GM12878 (cell line): ENCODE measurements around the gene TMC4. TPM values are rescaled to one million over a fixed set of nuclear protein-coding genes. Genes with fewer than 3 reads are reported as not detected.

Experiments used
- ATAC-seq: fragments of 200-7000 bp; cut with Tn5 transposase; 3 replicates; pipeline ENCODE4 v1.9.1; 2020; ENCODE audit warnings: mild to moderate bottlenecking, moderate library complexity
- BruUV-seq: library from RNA; stranded (reverse); fragments of 400-500 nt; replicated peaks from 2 replicates; lab custom pipeline; 2021; lab: Mats Ljungman, UMichigan
- CTCF ChIA-PET: fragments of 300-600 bp; sonication (Branson Sonifier 250); formaldehyde crosslinking; extraction: SDS; loops from one replicate; lab custom pipeline; 2021; ENCODE audit warnings: inconsistent platforms; lab: Yijun Ruan, JAX
- POLR2A ChIA-PET: fragments of 350-600 bp; formaldehyde crosslinking; extraction: SDS; loops from one replicate; lab custom pipeline; 2021; ENCODE audit warnings: inconsistent platforms; lab: Charles Lee
- RAD21 ChIA-PET: fragments of 300-600 bp; sonication (Branson Sonifier 250); formaldehyde crosslinking; loops from one replicate; lab custom pipeline; 2023; ENCODE audit warnings: antibody characterized with exemption; ENCODE audit not compliant: unreplicated experiment; lab: Charles Lee
- SMC1A ChIA-PET: fragments of 300-600 bp; sonication (Branson Sonifier 250); formaldehyde crosslinking; loops from one replicate; lab custom pipeline; 2023; ENCODE audit not compliant: unreplicated experiment, uncharacterized antibody; lab: Charles Lee
- DNase-seq: peaks from one replicate; pipeline ENCODE4 v3.0.0-alpha.2; 2011; ENCODE audit warnings: low read depth, low spot score
- FAIRE-seq: peaks from 3 replicates; lab custom pipeline; 2011; peaks lifted over from hg19 to GRCh38; lab: Jason Lieb, UNC
- H2AFZ ChIP-seq: 2 replicates; pipeline ENCODE4 v1.6.0; 2011; ENCODE audit warnings: low read depth, low read length, control low read depth; ENCODE audit not compliant: control insufficient read depth
- H3K27ac ChIP-seq: 2 replicates; pipeline ENCODE4 v1.5.1; 2011; ENCODE audit warnings: control low read depth; ENCODE audit not compliant: control insufficient read depth, insufficient read depth
- H3K27me3 ChIP-seq, 2 experiments: replicated peaks in 1 of 2; 2 replicates each; pipeline versions ENCODE4 v1.6.0 to v1.6.1; 2011; ENCODE audit warnings: low read length in 1 of 2; ENCODE audit not compliant: control insufficient read depth in 2 of 2, insufficient read depth in 2 of 2
- H3K36me3 ChIP-seq, 2 experiments: 2 replicates each; pipeline ENCODE4 v1.5.1; 2011; ENCODE audit warnings: low read length in 1 of 2; ENCODE audit not compliant: control insufficient read depth in 2 of 2, insufficient read depth in 2 of 2
- H3K4me1 ChIP-seq: 2 replicates; pipeline ENCODE4 v1.6.1; 2011; ENCODE audit warnings: mild to moderate bottlenecking, low read length, moderate library complexity, mixed read lengths; ENCODE audit not compliant: control insufficient read depth, insufficient read depth
- H3K4me2 ChIP-seq: 2 replicates; pipeline ENCODE4 v1.6.0; 2011; ENCODE audit warnings: control low read depth; ENCODE audit not compliant: control insufficient read depth, insufficient read depth
- H3K4me3 ChIP-seq: fragments of 200-600 bp; sonication (generic); 2 replicates; pipeline ENCODE4 v1.5.1; 2016
- H3K79me2 ChIP-seq: 2 replicates; pipeline ENCODE4 v1.6.0; 2011; ENCODE audit warnings: low read length; ENCODE audit not compliant: control insufficient read depth, insufficient read depth
- H3K9ac ChIP-seq: 2 replicates; pipeline ENCODE4 v1.8.0; 2011; ENCODE audit warnings: low read length, control low read depth, mixed read lengths; ENCODE audit not compliant: control insufficient read depth, insufficient read depth
- H3K9me3 ChIP-seq: replicated peaks from 3 replicates; pipeline ENCODE4 v1.5.1; 2011; ENCODE audit warnings: mild to moderate bottlenecking, low read length; ENCODE audit not compliant: control insufficient read depth, insufficient read depth
- H4K20me1 ChIP-seq: 2 replicates; pipeline ENCODE4 v1.6.0; 2011; ENCODE audit not compliant: control insufficient read depth, insufficient read depth
- BHLHE40 ChIP-seq, 2 experiments: fragments of 450-650 bp in 1 of 2; IDR thresholded peaks; 2 replicates each; pipeline ENCODE4 v1.6.1; 2011 to 2017; ENCODE audit warnings: low read depth in 2 of 2, borderline replicate concordance in 1 of 2, improper control_type of control experiment in 1 of 2, low read length in 1 of 2, mild to moderate bottlenecking in 1 of 2
- CHD1 ChIP-seq: IDR thresholded peaks from 2 replicates; pipeline ENCODE4 v1.6.1; 2012; ENCODE audit warnings: low read depth, low read length, improper control_type of control experiment
- EGR1 ChIP-seq, 2 experiments: IDR thresholded peaks; 1 replicate in 1 of 2; 2 replicates in 1 of 2; pipeline ENCODE4 v1.6.1; 2011 to 2012; ENCODE audit warnings: low read depth in 2 of 2, low read length in 2 of 2, borderline replicate concordance in 1 of 2, mild to moderate bottlenecking in 1 of 2, moderate library complexity in 1 of 2
- FOXK2 ChIP-seq: fragments of 450-650 bp; IDR thresholded peaks from 2 replicates; pipeline ENCODE4 v1.6.1; 2017; ENCODE audit warnings: mild to moderate bottlenecking, moderate library complexity
- HCFC1 ChIP-seq: fragments of 150-350 bp; IDR thresholded peaks from 2 replicates; pipeline ENCODE4 v1.6.1; 2014; ENCODE audit warnings: low read length
- HDAC2 ChIP-seq: fragments of 200-600 bp; sonication (generic); IDR thresholded peaks from 2 replicates; pipeline ENCODE4 v1.6.1; 2017
- IKZF2 ChIP-seq, 2 experiments: fragments of 450-650 bp; IDR thresholded peaks; 2 replicates each; pipeline ENCODE4 v1.6.1; 2017; ENCODE audit warnings: mild to moderate bottlenecking in 2 of 2, moderate library complexity in 2 of 2
- LARP7 ChIP-seq: fragments of 450-650 bp; IDR thresholded peaks from 2 replicates; pipeline ENCODE4 v1.6.1; 2017; ENCODE audit warnings: mild to moderate bottlenecking
- MEF2B ChIP-seq: fragments of 450-650 bp; IDR thresholded peaks from 2 replicates; pipeline ENCODE4 v1.6.1; 2018; ENCODE audit warnings: mild to moderate bottlenecking, moderate library complexity; ENCODE audit not compliant: partially characterized antibody, poor library complexity, severe bottlenecking
- NBN ChIP-seq: fragments of 450-650 bp; IDR thresholded peaks from 2 replicates; pipeline ENCODE4 v1.6.1; 2016
- NFIC ChIP-seq: IDR thresholded peaks from 2 replicates; pipeline ENCODE4 v1.6.1; 2012; ENCODE audit warnings: low read depth, mild to moderate bottlenecking, inconsistent platforms, low read length, moderate library complexity
- POLR2AphosphoS2 ChIP-seq: IDR thresholded peaks from 2 replicates; pipeline ENCODE4 v1.6.1; 2011; ENCODE audit warnings: low read depth, mild to moderate bottlenecking, low read length, improper control_type of control experiment, moderate library complexity
- POLR2AphosphoS5 ChIP-seq: IDR thresholded peaks from 2 replicates; pipeline ENCODE4 v1.6.1; 2011; ENCODE audit warnings: mild to moderate bottlenecking, low read length, inconsistent platforms
- SMARCA5 ChIP-seq: fragments of 450-650 bp; IDR thresholded peaks from 2 replicates; pipeline ENCODE4 v1.6.1; 2017; ENCODE audit warnings: mild to moderate bottlenecking
- SRF ChIP-seq, 2 experiments: IDR thresholded peaks; 2 replicates each; pipeline ENCODE4 v1.6.1; 2011; ENCODE audit warnings: low read depth in 2 of 2, low read length in 2 of 2, mild to moderate bottlenecking in 1 of 2, moderate library complexity in 1 of 2
- TAF1 ChIP-seq: IDR thresholded peaks from 2 replicates; pipeline ENCODE4 v1.6.1; 2011; ENCODE audit warnings: mild to moderate bottlenecking, low read depth, low read length, borderline replicate concordance
- USF2 ChIP-seq: IDR thresholded peaks from 2 replicates; pipeline ENCODE4 v1.6.1; 2011; ENCODE audit warnings: low read depth, low read length, improper control_type of control experiment, borderline replicate concordance
- WGBS: methylation state at CpG from one replicate; pipeline ENCODE4 v1.1.6; 2016; ENCODE audit warnings: low lambda C conversion rate; ENCODE audit not compliant: insufficient replicate concordance, insufficient coverage; ENCODE audit errors: missing lambda C conversion rate; 5-methylcytosine and 5-hydroxymethylcytosine counted together
- in situ Hi-C: fragments of 300-500 bp; cut with MboI; formaldehyde crosslinking; loops from 9 replicates; pipeline ENCODE4 v1.14.3; 2018; ENCODE audit warnings: mixed read lengths
- intact Hi-C: fragments of 100-400 bp; cut with micrococcal nuclease; formaldehyde crosslinking; loops from one replicate; pipeline ENCODE4 v1.14.2; 2022; ENCODE audit not compliant: unreplicated experiment
- polyA plus RNA-seq, 11 experiments: library from polyadenylated mRNA; depleted of rRNA in 4 of 11; unstranded in 6 of 11; stranded (reverse) in 5 of 11; fragments of >200 nt; fragmentation: Nextera tagmentation in 4 of 11; fragmentation: Illumina TruSeq in 1 of 11; extraction: Ambion mirVana in 4 of 11; extraction: Trizol in 1 of 11; gene quantifications; 1 replicate in 1 of 11; 2 replicates in 10 of 11; pipeline versions ENCODE4 v1.2.1 to v1.2.3, GENCODE V29; 2011 to 2016; ENCODE audit warnings: inconsistent platforms in 2 of 11, missing spikeins in 2 of 11, low read depth in 1 of 11
- total RNA-seq, 4 experiments: library from RNA; depleted of rRNA in 3 of 4; stranded (reverse); fragments of >200 nt in 3 of 4; fragmentation: Illumina TruSeq in 1 of 4; extraction: Trizol in 1 of 4; gene quantifications; 2 replicates each; pipeline versions ENCODE4 v1.2.1 to v1.2.3, GENCODE V29; 2013 to 2021
- TF ChIP-seq, protein P1 (sequence below): IDR thresholded peaks from 2 replicates; pipeline ENCODE4 v1.6.1; 2011; ENCODE audit warnings: borderline replicate concordance, low read depth, mild to moderate bottlenecking, moderate library complexity, mixed read lengths, low read length; ENCODE audit not compliant: insufficient read depth; ENCODE audit errors: extremely low read length
- TF ChIP-seq, protein P2 (sequence below): fragments of 450-650 bp; IDR thresholded peaks from 2 replicates; pipeline ENCODE4 v1.6.1; 2017; ENCODE audit warnings: borderline replicate concordance

Gene TMC4
- total and polyA plus RNA-seq, 10 of the 15 experiments (the other 5 are each of a cell fraction or from before 2014, with no cell fraction given): 0.33 to 0.83 (median 0.74) TPM; not detected in 7

DNA sequence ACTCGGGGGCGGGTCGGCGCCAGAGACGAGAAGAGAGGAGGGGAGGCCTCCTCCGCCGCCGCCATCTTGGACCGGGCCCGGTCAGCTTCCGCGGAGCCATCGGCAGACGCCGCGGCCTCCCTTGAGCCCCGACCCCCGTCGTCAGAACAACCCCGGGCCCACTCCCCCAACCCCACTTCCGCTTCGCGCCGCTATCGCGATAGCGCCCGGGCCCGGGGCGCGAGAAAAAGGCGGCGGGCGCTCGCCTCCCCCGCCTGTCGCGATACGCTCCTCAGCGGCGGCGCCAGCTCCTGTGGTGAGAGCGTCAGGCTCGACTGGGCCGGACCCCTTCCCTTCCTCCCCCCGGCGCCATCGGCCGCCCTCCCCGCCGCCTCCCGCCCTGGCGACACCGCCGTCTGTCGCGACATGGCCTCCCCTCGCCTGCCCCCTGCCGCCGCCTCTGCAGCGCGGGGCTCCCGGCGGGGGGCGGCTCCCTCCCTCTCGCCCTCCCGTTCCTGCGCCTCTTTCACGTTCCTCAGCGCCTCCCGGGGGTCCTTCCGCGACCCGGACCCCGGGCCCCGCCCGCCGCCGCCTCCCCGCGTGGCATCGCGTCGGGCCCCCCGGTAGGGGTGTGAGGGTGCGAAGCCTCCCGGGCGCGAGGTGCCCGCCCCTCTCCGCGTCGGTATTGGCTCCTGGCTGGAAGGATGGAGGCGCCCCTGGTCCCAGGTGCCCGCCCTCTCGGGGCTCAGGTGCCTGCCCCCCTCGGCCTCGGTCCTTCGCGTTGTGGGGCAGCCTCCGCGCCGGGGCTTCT, 35.1 kb downstream of the TMC4 start, which contains the start of gene CNOT3:
TSS of gene CNOT3 (plus strand) at position 64 of the 790 bp plus-strand sequence. CDS start 5,217 bp downstream, outside the sequence.
- FAIRE-seq (no peak), DNase-seq (no peak), ATAC-seq (peak; percentile 5; the same call in 1 of the 3 replicates)
- RAD21 ChIA-PET: interaction anchor here (1.0 to 2.4 kb wide), 12 partner anchors 11 to 1339 kb away, joined by 3 to 23 read pairs (median 4); partner anchors contain the start of genes LENG1, MBOAT7, PRPF31 and TFPT
- peaks cover 40% of the 10 kb centered on the region for H3K79me2 ChIP-seq
- H3K9ac ChIP-seq: peak within 1 kb of the TSS; percentile 95
- CTCF ChIA-PET: interaction anchor here (0.6 to 2.3 kb wide), 6 partner anchors 21 to 344 kb away, joined by 3 to 15 read pairs (median 6); partner anchors contain the start of genes LENG1, MBOAT7 and TMC4
- H3K4me3 ChIP-seq: peak within 1 kb of the TSS; percentile 91
- peaks cover 12% of the 10 kb centered on the region for H4K20me1 ChIP-seq
- POLR2A ChIA-PET: interaction anchor here (1.0 to 3.5 kb wide), 12 partner anchors 18 to 1201 kb away, joined by 3 to 36 read pairs (median 6); partner anchors contain the start of genes KMT5C, LENG1, LENG8 and LENG9
- H3K4me1 ChIP-seq: peaks cover 19% of the 10 kb centered on the region
- intact Hi-C loops (loop anchor here (1.0 to 2.0 kb wide), 3 partner anchors 21 to 63 kb away; partner anchors contain the start of genes LENG1, NDUFA3 and RPS9), in situ Hi-C loops (loop anchor here (25.0 kb wide), 1 partner anchor 1524 kb away; the partner anchor contains the start of gene U2AF2)
- no TSS peak for BruUV-seq
- H3K4me2 ChIP-seq: peak within 1 kb of the TSS; percentile 99
- SMC1A ChIA-PET: interaction anchor here (1.0 to 1.4 kb wide), 5 partner anchors 23 to 310 kb away, joined by 3 to 6 read pairs (median 4); partner anchors contain the start of genes PRPF31, RPS9 and TFPT
- H3K36me3 ChIP-seq: peaks cover 2 to 12% of the 10 kb centered on the region in 2 experiments; a peak in 3 of 4 replicates
- H3K27ac ChIP-seq: peak within 1 kb of the TSS; percentile 90
- WGBS: 1% methylated on average over 65 of the region's 103 CpGs
- H2AFZ ChIP-seq: peak within 1 kb of the TSS; percentile 84
- H3K27me3 ChIP-seq: no peaks in the 10 kb centered on the region
- peaks cover 2% of the 10 kb centered on the region; the same call in 2 of the 3 replicates for H3K9me3 ChIP-seq
- TF ChIP-seq POLR2AphosphoS2 (peak; percentile 71; the same call in 1 of the 2 replicates), EGR1 (IDR thresholded peaks at IDR 0.05; ENCODE audit: borderline replicate concordance in 1 of 2, low read depth in 2 of 2, low read length in 2 of 2) (peak in 1 of 2 experiments; percentile 36; a peak in 1 of 3 replicates), HDAC2 (no peak), SRF (IDR thresholded peaks at IDR 0.05; ENCODE audit: low read depth in 2 of 2, low read length in 2 of 2) (0 out of 4 replicates have a peak, but pooled peaks of 1 of the 2 experiments have one; percentile 1), IKZF2 (IDR thresholded peaks at IDR 0.05) (no peak), CHD1 (peak; percentile 83), NBN (peak; percentile 28; the same call in 1 of the 2 replicates), USF2 (no peak), NFIC (no peak), HCFC1 (0 out of 2 replicates have a peak, but pooled peaks have one; percentile 31), POLR2AphosphoS5 (peak; percentile 85), FOXK2 (no peak), TAF1 (peak; percentile 81; the same call in 1 of the 2 replicates), LARP7 (0 out of 2 replicates have a peak, but pooled peaks have one; percentile 56), MEF2B (peak; percentile 18), BHLHE40 (IDR thresholded peaks at IDR 0.05; ENCODE audit: borderline replicate concordance in 1 of 2, low read depth in 2 of 2, low read length in 1 of 2) (0 out of 4 replicates have a peak, but pooled peaks of 1 of the 2 experiments have one; percentile 14), SMARCA5 (0 out of 2 replicates have a peak, but pooled peaks have one; percentile 46)
- TF ChIP-seq, protein P1, sequence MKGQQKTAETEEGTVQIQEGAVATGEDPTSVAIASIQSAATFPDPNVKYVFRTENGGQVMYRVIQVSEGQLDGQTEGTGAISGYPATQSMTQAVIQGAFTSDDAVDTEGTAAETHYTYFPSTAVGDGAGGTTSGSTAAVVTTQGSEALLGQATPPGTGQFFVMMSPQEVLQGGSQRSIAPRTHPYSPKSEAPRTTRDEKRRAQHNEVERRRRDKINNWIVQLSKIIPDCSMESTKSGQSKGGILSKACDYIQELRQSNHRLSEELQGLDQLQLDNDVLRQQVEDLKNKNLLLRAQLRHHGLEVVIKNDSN: no peak
- TF ChIP-seq, protein P2, sequence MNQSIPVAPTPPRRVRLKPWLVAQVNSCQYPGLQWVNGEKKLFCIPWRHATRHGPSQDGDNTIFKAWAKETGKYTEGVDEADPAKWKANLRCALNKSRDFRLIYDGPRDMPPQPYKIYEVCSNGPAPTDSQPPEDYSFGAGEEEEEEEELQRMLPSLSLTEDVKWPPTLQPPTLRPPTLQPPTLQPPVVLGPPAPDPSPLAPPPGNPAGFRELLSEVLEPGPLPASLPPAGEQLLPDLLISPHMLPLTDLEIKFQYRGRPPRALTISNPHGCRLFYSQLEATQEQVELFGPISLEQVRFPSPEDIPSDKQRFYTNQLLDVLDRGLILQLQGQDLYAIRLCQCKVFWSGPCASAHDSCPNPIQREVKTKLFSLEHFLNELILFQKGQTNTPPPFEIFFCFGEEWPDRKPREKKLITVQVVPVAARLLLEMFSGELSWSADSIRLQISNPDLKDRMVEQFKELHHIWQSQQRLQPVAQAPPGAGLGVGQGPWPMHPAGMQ: no peak
